PC-9 (cell line): Measurements from ENCODE around the gene AMH. TPM values are rescaled to one million over a fixed set of nuclear protein-coding genes. Genes with fewer than 3 reads are reported as not detected.

Experiments
- BruUV-seq: library from RNA; stranded (reverse); fragments of 400-500 nt; replicated peaks from 2 replicates; lab custom pipeline; 2021; lab: Mats Ljungman, UMichigan
- CTCF ChIA-PET: fragments of 300-600 bp; sonication (Branson Sonifier 250); formaldehyde crosslinking; loops from one replicate; lab custom pipeline; 2022; ENCODE audit warnings: antibody characterized with exemption; lab: Charles Lee
- POLR2A ChIA-PET: fragments of 300-600 bp; sonication (Branson Sonifier 250); formaldehyde crosslinking; loops from one replicate; lab custom pipeline; 2022; ENCODE audit warnings: antibody characterized with exemption; ENCODE audit not compliant: unreplicated experiment; lab: Charles Lee
- DNase-seq, 2 experiments: peaks; one replicate each; pipeline versions ENCODE4 v3.0.0 to v3.0.0-alpha.2; 2015 to 2022; ENCODE audit warnings: mixed read lengths in 1 of 2
- H2AFZ ChIP-seq: fragments of 200-600 bp; sonication (generic); 2 replicates; pipeline ENCODE4 v1.8.1; 2017; ENCODE audit warnings: antibody characterized with exemption
- H3F3A ChIP-seq: fragments of 200-600 bp; sonication (generic); 2 replicates; pipeline ENCODE4 v1.8.1; 2017; ENCODE audit warnings: antibody characterized with exemption, mild to moderate bottlenecking, low read depth; ENCODE audit not compliant: insufficient read depth
- H3K27ac ChIP-seq: fragments of 200-600 bp; sonication (generic); 2 replicates; pipeline ENCODE4 v1.6.1; 2016; ENCODE audit warnings: mixed run types
- H3K27me3 ChIP-seq: fragments of 200-600 bp; sonication (generic); 2 replicates; pipeline ENCODE4 v1.6.1; 2016; ENCODE audit warnings: low read depth, mixed run types; ENCODE audit not compliant: insufficient read depth
- H3K36me3 ChIP-seq: fragments of 200-600 bp; sonication (generic); 2 replicates; pipeline ENCODE4 v1.6.1; 2016; ENCODE audit warnings: low read depth, mixed run types
- H3K4me1 ChIP-seq: fragments of 200-600 bp; sonication (generic); replicated peaks from 2 replicates; pipeline ENCODE4 v1.6.1; 2016; ENCODE audit warnings: mixed run types; ENCODE audit not compliant: insufficient read depth
- H3K4me2 ChIP-seq: fragments of 200-600 bp; sonication (generic); 2 replicates; pipeline ENCODE4 v1.6.1; 2017; ENCODE audit warnings: mixed run types
- H3K4me3 ChIP-seq: fragments of 200-600 bp; sonication (generic); 2 replicates; pipeline ENCODE4 v1.6.1; 2016; ENCODE audit warnings: mixed run types
- H3K79me2 ChIP-seq: fragments of 200-600 bp; sonication (generic); 2 replicates; pipeline ENCODE4 v1.6.1; 2017; ENCODE audit warnings: low read depth, mixed run types
- H3K9me2 ChIP-seq: fragments of 200-600 bp; sonication (generic); 2 replicates; pipeline ENCODE4 v1.8.1; 2017; ENCODE audit warnings: mild to moderate bottlenecking; ENCODE audit not compliant: insufficient read depth
- H3K9me3 ChIP-seq: fragments of 200-600 bp; sonication (generic); 2 replicates; pipeline ENCODE4 v1.8.1; 2016; ENCODE audit warnings: low read depth; ENCODE audit not compliant: insufficient read depth
- H4K20me1 ChIP-seq: fragments of 200-600 bp; sonication (generic); 2 replicates; pipeline ENCODE4 v1.8.1; 2017; ENCODE audit not compliant: insufficient read depth
- EZH2 ChIP-seq: fragments of 200-600 bp; sonication (generic); IDR thresholded peaks from 2 replicates; pipeline ENCODE4 v1.8.0; 2017; ENCODE audit warnings: antibody characterized with exemption, low read depth
- intact Hi-C: fragments of 100-400 bp; cut with micrococcal nuclease; formaldehyde crosslinking; loops from one replicate; pipeline ENCODE4 v1.10.0; 2022; ENCODE audit not compliant: unreplicated experiment
- total RNA-seq: library from RNA; stranded (reverse); gene quantifications from 2 replicates; pipeline ENCODE4 v1.2.3, GENCODE V29; 2021
- TF ChIP-seq, protein P1 (sequence below): fragments of 200-600 bp; sonication (generic); conservative IDR thresholded peaks from 2 replicates; pipeline ENCODE4 v1.6.1; 2017; ENCODE audit warnings: mixed run types, antibody characterized with exemption, mild to moderate bottlenecking, moderate library complexity

The AMH gene
- total RNA-seq, 1 experiment from 2014 or later: 8.1 TPM

- CTCF ChIA-PET: no interaction called here
- no TSS peak for BruUV-seq
- H3K4me2 ChIP-seq: no peak overlapping the region
- no peaks in the 10 kb centered on the region for H3K9me2 ChIP-seq
- H3K4me1 ChIP-seq: no peaks in the 10 kb centered on the region
- intact Hi-C loops: no loop called here
- POLR2A ChIA-PET: interaction anchor here (0.6 kb wide), 1 partner anchor 228 kb away, joined by 5 read pairs; the partner anchor contains the start of gene GADD45B
- no peaks in the 10 kb centered on the region for H3K36me3 ChIP-seq
- no peak overlapping the region for H3K4me3 ChIP-seq
- H3K27me3 ChIP-seq: no peaks in the 10 kb centered on the region
- TF ChIP-seq EZH2: no peak
- TF ChIP-seq, protein P1, sequence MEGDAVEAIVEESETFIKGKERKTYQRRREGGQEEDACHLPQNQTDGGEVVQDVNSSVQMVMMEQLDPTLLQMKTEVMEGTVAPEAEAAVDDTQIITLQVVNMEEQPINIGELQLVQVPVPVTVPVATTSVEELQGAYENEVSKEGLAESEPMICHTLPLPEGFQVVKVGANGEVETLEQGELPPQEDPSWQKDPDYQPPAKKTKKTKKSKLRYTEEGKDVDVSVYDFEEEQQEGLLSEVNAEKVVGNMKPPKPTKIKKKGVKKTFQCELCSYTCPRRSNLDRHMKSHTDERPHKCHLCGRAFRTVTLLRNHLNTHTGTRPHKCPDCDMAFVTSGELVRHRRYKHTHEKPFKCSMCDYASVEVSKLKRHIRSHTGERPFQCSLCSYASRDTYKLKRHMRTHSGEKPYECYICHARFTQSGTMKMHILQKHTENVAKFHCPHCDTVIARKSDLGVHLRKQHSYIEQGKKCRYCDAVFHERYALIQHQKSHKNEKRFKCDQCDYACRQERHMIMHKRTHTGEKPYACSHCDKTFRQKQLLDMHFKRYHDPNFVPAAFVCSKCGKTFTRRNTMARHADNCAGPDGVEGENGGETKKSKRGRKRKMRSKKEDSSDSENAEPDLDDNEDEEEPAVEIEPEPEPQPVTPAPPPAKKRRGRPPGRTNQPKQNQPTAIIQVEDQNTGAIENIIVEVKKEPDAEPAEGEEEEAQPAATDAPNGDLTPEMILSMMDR: no peak
- H3K79me2 ChIP-seq: peaks cover 7% of the 10 kb centered on the region
- H3F3A ChIP-seq: no peaks in the 10 kb centered on the region
- peaks cover 13% of the 10 kb centered on the region for H4K20me1 ChIP-seq
- no peak for DNase-seq
- H2AFZ ChIP-seq: no peak overlapping the region
- no peak overlapping the region for H3K27ac ChIP-seq
- H3K9me3 ChIP-seq: no peaks in the 10 kb centered on the region
Measured at GRCh38 chr19:2247433-2248101, 1.6 kb upstream of the AMH start.

GRCh38 chr19:2248136-2249009 is 750 bp upstream of the AMH start:
- CTCF ChIA-PET: interaction anchor here (0.6 to 0.8 kb wide), 2 partner anchors 67 to 453 kb away, joined by 3 to 16 read pairs; no protein-coding TSS in a partner anchor
- no peak overlapping the region for H3K27ac ChIP-seq
- H3K4me2 ChIP-seq: no peak overlapping the region
- BruUV-seq: TSS peak; percentile 75
- no peak overlapping the region for H2AFZ ChIP-seq
- no peaks in the 10 kb centered on the region for H3K79me2 ChIP-seq
- no peaks in the 10 kb centered on the region for H3K9me2 ChIP-seq
- no peaks in the 10 kb centered on the region for H3K4me1 ChIP-seq
- intact Hi-C loops: no loop called here
- H3K4me3 ChIP-seq: no peak overlapping the region
- peaks cover 6% of the 10 kb centered on the region; the same call in 1 of the 2 replicates for H4K20me1 ChIP-seq
- H3K9me3 ChIP-seq: no peaks in the 10 kb centered on the region
- H3F3A ChIP-seq: no peaks in the 10 kb centered on the region
- no peak for DNase-seq
- no peaks in the 10 kb centered on the region for H3K27me3 ChIP-seq
- TF ChIP-seq, protein P1: no peak
- TF ChIP-seq EZH2: no peak
- H3K36me3 ChIP-seq: no peaks in the 10 kb centered on the region
- POLR2A ChIA-PET: interaction anchor here (0.6 kb wide), 1 partner anchor 227 kb away, joined by 5 read pairs; the partner anchor contains the start of gene GADD45B

GRCh38 chr19:2249880-2250765 is 1.0 kb downstream of the AMH start:
- Histone ChIP-seq H3K9me3 (no peaks in the 10 kb centered on the region), H3K79me2 (no peaks in the 10 kb centered on the region), H3K36me3 (no peaks in the 10 kb centered on the region), H3K9me2 (no peaks in the 10 kb centered on the region), H3K4me2 (no peak overlapping the region), H4K20me1 (0 out of 2 replicates have a peak, but pooled peaks cover 4% of the 10 kb centered on the region), H2AFZ (no peak overlapping the region), H3K4me3 (no peak overlapping the region), H3F3A (no peaks in the 10 kb centered on the region), H3K27me3 (no peaks in the 10 kb centered on the region), H3K27ac (no peak overlapping the region), H3K4me1 (no peaks in the 10 kb centered on the region)
- ChIA-PET CTCF (no interaction called here), POLR2A (no interaction called here)
- intact Hi-C loops: no loop called here
- DNase-seq: no peak
- TF ChIP-seq, protein P1: no peak
- no peak for TF ChIP-seq EZH2
- BruUV-seq: no TSS peak
